ENCODE measurements around the gene PNMA8A.

DNA sequence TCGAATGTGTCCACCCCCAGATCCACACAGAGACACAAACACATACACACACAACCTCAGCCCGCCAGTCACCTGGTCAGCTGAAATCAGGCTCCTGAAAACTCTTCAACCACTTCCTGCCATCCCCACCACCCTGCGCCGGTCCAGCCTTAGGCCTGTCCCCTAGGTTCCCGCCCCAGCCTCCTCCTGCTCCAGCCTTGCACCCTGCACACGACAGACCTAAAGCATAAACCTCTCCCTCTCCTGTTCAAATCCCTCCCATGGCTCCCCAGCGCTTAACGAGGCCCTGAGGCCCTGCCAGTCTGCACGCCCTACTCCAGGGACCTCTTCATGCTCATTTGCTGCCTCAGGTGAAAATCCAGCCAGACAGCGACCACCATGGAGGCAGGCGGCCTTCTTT, 17.2 kb upstream of the PNMA8A start:
- TF ChIP-seq, protein P1, sequence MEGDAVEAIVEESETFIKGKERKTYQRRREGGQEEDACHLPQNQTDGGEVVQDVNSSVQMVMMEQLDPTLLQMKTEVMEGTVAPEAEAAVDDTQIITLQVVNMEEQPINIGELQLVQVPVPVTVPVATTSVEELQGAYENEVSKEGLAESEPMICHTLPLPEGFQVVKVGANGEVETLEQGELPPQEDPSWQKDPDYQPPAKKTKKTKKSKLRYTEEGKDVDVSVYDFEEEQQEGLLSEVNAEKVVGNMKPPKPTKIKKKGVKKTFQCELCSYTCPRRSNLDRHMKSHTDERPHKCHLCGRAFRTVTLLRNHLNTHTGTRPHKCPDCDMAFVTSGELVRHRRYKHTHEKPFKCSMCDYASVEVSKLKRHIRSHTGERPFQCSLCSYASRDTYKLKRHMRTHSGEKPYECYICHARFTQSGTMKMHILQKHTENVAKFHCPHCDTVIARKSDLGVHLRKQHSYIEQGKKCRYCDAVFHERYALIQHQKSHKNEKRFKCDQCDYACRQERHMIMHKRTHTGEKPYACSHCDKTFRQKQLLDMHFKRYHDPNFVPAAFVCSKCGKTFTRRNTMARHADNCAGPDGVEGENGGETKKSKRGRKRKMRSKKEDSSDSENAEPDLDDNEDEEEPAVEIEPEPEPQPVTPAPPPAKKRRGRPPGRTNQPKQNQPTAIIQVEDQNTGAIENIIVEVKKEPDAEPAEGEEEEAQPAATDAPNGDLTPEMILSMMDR (IDR thresholded peaks at IDR 0.05 in 2 of 3, conservative IDR thresholded peaks at IDR 0.05 in 1 of 3; ENCODE audit: borderline replicate concordance in 1 of 3, insufficient read depth in 1 of 3, low read depth in 2 of 3, low read length in 2 of 3): no peak
- TF ChIP-seq EZH2phosphoT487 (IDR thresholded peaks at IDR 0.05; ENCODE audit: borderline replicate concordance) (no peak), YY1 (IDR thresholded peaks at IDR 0.05; ENCODE audit: extremely low read depth, insufficient replicate concordance, low read depth, low read length) (no peak), SRF (IDR thresholded peaks at IDR 0.05; ENCODE audit: low read depth) (no peak), POLR2A (IDR thresholded peaks at IDR 0.05; ENCODE audit: borderline replicate concordance, extremely low read depth, insufficient read depth, insufficient read length) (no peak), ZNF274 (IDR thresholded peaks at IDR 0.05; ENCODE audit: low read depth, low read length) (no peak), POLR2AphosphoS5 (IDR thresholded peaks at IDR 0.05; ENCODE audit: low read depth, low read length) (no peak), CEBPB (IDR thresholded peaks at IDR 0.05; ENCODE audit: low read depth) (no peak)
- TF ChIP-seq, protein P2, sequence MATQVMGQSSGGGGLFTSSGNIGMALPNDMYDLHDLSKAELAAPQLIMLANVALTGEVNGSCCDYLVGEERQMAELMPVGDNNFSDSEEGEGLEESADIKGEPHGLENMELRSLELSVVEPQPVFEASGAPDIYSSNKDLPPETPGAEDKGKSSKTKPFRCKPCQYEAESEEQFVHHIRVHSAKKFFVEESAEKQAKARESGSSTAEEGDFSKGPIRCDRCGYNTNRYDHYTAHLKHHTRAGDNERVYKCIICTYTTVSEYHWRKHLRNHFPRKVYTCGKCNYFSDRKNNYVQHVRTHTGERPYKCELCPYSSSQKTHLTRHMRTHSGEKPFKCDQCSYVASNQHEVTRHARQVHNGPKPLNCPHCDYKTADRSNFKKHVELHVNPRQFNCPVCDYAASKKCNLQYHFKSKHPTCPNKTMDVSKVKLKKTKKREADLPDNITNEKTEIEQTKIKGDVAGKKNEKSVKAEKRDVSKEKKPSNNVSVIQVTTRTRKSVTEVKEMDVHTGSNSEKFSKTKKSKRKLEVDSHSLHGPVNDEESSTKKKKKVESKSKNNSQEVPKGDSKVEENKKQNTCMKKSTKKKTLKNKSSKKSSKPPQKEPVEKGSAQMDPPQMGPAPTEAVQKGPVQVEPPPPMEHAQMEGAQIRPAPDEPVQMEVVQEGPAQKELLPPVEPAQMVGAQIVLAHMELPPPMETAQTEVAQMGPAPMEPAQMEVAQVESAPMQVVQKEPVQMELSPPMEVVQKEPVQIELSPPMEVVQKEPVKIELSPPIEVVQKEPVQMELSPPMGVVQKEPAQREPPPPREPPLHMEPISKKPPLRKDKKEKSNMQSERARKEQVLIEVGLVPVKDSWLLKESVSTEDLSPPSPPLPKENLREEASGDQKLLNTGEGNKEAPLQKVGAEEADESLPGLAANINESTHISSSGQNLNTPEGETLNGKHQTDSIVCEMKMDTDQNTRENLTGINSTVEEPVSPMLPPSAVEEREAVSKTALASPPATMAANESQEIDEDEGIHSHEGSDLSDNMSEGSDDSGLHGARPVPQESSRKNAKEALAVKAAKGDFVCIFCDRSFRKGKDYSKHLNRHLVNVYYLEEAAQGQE (IDR thresholded peaks at IDR 0.05; ENCODE audit: low read depth): no peak
